ENCODE measurements around the gene IDI2. TPM values are rescaled to one million over a fixed set of nuclear protein-coding genes. Genes with fewer than 3 reads are reported as not detected.

Gene IDI2
- total and polyA plus RNA-seq, 4 donors: 0.05 to 0.18 (median 0.08) TPM; not detected in 1

DNA sequence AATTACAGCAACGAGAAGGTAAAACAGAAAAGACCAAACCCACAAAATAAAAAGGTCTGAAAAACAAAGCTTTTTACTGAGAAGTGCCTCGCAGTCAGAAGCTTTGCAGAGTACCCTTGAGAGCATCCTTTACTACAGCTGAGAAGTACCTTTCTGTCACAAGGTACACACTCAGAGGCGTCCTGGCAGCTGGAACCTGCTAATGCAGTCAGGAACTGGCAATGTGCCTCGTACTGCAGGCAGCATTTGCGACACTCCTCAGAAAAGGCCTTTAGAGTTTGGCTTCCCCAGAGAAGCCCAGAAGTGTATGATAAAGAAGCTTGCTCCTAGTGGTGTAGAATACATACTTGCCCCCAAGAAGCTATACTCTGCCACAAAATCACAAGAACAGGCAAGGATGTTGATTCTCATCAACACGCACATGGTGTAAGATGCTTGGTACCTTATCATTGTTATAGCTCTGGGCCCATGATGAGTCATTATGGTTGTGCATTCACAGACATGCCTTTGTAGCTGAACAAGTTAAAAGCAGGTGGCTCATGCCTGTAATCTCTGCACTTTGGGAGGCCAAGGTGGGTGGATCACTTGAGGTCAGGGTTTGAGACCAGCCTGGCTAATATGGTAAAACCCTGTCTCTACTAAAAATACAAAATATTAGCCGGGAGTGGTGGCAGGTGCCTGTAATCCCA is 39.4 kb downstream of the IDI2 start:
- Histone ChIP-seq H3K9me3 (ENCODE audit: control insufficient read depth in 4 of 4, insufficient read depth in 3 of 4, low read length in 3 of 4) (no peaks in the 10 kb centered on the region), H3K27me3 (ENCODE audit: control insufficient read depth in 3 of 3, insufficient read depth in 3 of 3, low read length in 2 of 3) (no peaks in the 10 kb centered on the region), H3K27ac (ENCODE audit: low read depth in 1 of 2, low read length in 1 of 2) (peak overlapping the region in 1 of 2 donors; percentile 86), H3K36me3 (ENCODE audit: control insufficient read depth in 4 of 4, insufficient read depth in 4 of 4, low read length in 4 of 4) (peaks cover 0 to 4% (median under 1%) of the 10 kb centered on the region in 4 donors), H3K4me3 (no peak overlapping the region), H3K4me1 (ENCODE audit: control insufficient read depth in 5 of 5, insufficient read depth in 5 of 5, low read length in 5 of 5) (peaks cover 8 to 15% (median 13%) of the 10 kb centered on the region in 5 donors), H3K9ac (ENCODE audit: insufficient read depth in 1 of 2, low read length in 2 of 2) (no peak overlapping the region)
- ATAC-seq (ENCODE audit: insufficient read depth, low FRiP score) (peak; percentile 4), DNase-seq (peak; percentile 58 to 87 (median 73))
- TF ChIP-seq, protein P1, sequence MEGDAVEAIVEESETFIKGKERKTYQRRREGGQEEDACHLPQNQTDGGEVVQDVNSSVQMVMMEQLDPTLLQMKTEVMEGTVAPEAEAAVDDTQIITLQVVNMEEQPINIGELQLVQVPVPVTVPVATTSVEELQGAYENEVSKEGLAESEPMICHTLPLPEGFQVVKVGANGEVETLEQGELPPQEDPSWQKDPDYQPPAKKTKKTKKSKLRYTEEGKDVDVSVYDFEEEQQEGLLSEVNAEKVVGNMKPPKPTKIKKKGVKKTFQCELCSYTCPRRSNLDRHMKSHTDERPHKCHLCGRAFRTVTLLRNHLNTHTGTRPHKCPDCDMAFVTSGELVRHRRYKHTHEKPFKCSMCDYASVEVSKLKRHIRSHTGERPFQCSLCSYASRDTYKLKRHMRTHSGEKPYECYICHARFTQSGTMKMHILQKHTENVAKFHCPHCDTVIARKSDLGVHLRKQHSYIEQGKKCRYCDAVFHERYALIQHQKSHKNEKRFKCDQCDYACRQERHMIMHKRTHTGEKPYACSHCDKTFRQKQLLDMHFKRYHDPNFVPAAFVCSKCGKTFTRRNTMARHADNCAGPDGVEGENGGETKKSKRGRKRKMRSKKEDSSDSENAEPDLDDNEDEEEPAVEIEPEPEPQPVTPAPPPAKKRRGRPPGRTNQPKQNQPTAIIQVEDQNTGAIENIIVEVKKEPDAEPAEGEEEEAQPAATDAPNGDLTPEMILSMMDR (IDR thresholded peaks at IDR 0.05; ENCODE audit: control extremely low read depth, extremely low read depth): no peak
- WGBS, 2 donors: 69 to 84% methylated on average over 7 of the region's 7 CpGs

DNA sequence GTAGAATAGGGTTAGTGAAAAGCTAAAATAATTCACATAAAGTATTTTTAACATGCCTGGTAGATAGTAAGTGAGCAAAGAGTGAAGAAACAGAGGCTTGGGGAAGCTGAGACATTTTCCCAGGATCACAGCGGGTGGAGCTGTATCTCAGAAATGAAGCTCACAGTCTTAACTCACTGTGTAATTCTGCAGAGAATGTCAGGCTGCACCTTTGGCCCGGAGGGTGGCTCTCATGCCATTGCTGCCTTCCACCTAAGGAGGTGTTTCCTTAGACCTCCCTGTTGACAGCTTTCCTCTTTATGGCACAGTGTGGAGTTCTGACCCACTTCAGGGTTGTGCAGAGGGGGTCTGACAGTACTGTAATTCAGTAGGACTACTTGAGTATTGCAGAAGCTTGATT is 40.3 kb downstream of the IDI2 start:
- ATAC-seq (ENCODE audit: insufficient read depth, low FRiP score): no peak
- H3K9me3 ChIP-seq (ENCODE audit: control insufficient read depth in 4 of 4, insufficient read depth in 3 of 4, low read length in 3 of 4): peaks cover 0 to 4% (median 1%) of the 10 kb centered on the region in 4 donors
- H3K36me3 ChIP-seq (ENCODE audit: control insufficient read depth in 4 of 4, insufficient read depth in 4 of 4, low read length in 4 of 4): peaks cover 0 to 2% (median under 1%) of the 10 kb centered on the region in 4 donors
- H3K27me3 ChIP-seq (ENCODE audit: control insufficient read depth in 3 of 3, insufficient read depth in 3 of 3, low read length in 2 of 3): no peaks in the 10 kb centered on the region
- peaks cover 8 to 15% (median 13%) of the 10 kb centered on the region in 5 donors for H3K4me1 ChIP-seq (ENCODE audit: control insufficient read depth in 5 of 5, insufficient read depth in 5 of 5, low read length in 5 of 5)
- H3K4me3 ChIP-seq: no peak overlapping the region
- no peak for DNase-seq
- peak overlapping the region in 1 of 2 donors; percentile 38 for H3K9ac ChIP-seq (ENCODE audit: insufficient read depth in 1 of 2, low read length in 2 of 2)
- H3K27ac ChIP-seq (ENCODE audit: low read depth in 1 of 2, low read length in 1 of 2): peak overlapping the region in 1 of 2 donors; percentile 86
- TF ChIP-seq, protein P1 (IDR thresholded peaks at IDR 0.05; ENCODE audit: control extremely low read depth, extremely low read depth): no peak
- WGBS, 2 donors: 69 to 95% methylated on average over 2 of the region's 2 CpGs

DNA sequence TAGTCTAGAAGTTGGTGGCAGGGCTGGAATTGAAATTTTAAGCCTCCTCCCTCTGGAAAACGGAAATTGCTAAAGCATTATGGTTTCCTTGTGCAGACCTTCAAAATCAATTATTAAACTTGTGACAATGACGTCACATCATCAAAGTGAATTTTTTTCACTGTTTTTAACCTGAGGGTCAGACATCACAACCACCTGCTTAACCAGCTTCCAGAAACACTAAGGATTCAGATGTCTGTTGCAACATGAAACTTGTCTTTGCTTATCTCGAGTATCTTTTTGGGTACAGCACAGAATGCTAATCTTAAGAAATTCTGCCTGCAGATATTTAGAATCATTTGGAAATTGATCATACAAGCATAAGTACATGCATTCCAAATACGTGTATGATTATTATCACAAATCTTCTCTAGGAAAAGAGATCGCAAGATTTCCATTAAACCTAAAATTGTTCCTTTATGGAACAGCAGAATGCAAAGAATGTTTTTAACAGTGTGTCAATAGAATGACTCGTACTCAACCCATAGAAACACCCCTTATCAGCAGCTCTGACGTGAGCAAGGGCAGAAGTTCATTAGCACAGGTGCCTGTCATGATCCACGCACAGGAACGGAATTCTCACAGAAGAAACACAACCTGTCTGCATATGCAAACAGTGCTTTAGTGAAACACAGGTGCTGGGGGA is 41.5 kb downstream of the IDI2 start:
- DNase-seq (peak; percentile 52 to 65 (median 64)), ATAC-seq (ENCODE audit: insufficient read depth, low FRiP score) (no peak)
- Histone ChIP-seq H3K9me3 (ENCODE audit: control insufficient read depth in 4 of 4, insufficient read depth in 3 of 4, low read length in 3 of 4) (peaks cover 0 to 10% (median 5%) of the 10 kb centered on the region in 4 donors), H3K4me3 (no peak overlapping the region), H3K9ac (ENCODE audit: insufficient read depth in 1 of 2, low read length in 2 of 2) (no peak overlapping the region), H3K27ac (ENCODE audit: low read depth in 1 of 2, low read length in 1 of 2) (peak overlapping the region in 1 of 2 donors; percentile 67), H3K4me1 (ENCODE audit: control insufficient read depth in 5 of 5, insufficient read depth in 5 of 5, low read length in 5 of 5) (peaks cover 0 to 10% (median 6%) of the 10 kb centered on the region in 5 donors), H3K36me3 (ENCODE audit: control insufficient read depth in 4 of 4, insufficient read depth in 4 of 4, low read length in 4 of 4) (peaks cover 0 to 1% (median 0%) of the 10 kb centered on the region in 4 donors), H3K27me3 (ENCODE audit: control insufficient read depth in 3 of 3, insufficient read depth in 3 of 3, low read length in 2 of 3) (no peaks in the 10 kb centered on the region)
- WGBS, 2 donors: 72 to 81% methylated on average over 9 of the region's 9 CpGs
- TF ChIP-seq, protein P1 (IDR thresholded peaks at IDR 0.05; ENCODE audit: control extremely low read depth, extremely low read depth): no peak

Measured in lung (tissue), 12 donors.